Neuron (in vitro differentiated cells): ENCODE data around the gene AKIRIN2.
"Not testable (repeated sequence)": the region's sequence is repeated elsewhere in the genome, so short reads cannot be mapped to it uniquely, and the experiment has no call there.

Experiments used
- H2AFZ ChIP-seq: one replicate; pipeline ENCODE4 v1.6.1; 2013; ENCODE audit warnings: low read depth, mild to moderate bottlenecking, inconsistent platforms, low read length, moderate library complexity
- H3K27me3 ChIP-seq: one replicate; pipeline ENCODE4 v1.6.1; 2013; ENCODE audit warnings: low read length; ENCODE audit not compliant: insufficient read depth
- H3K36me3 ChIP-seq: one replicate; pipeline ENCODE4 v1.6.1; 2013; ENCODE audit warnings: low read length; ENCODE audit not compliant: insufficient read depth
- H3K4me1 ChIP-seq: one replicate; pipeline ENCODE4 v1.6.1; 2013; ENCODE audit warnings: low read length; ENCODE audit not compliant: insufficient read depth
- H3K4me3 ChIP-seq: 2 replicates; pipeline ENCODE4 v1.5.1; 2013; ENCODE audit warnings: mild to moderate bottlenecking, low read length, moderate library complexity
- H3K9me3 ChIP-seq: one replicate; pipeline ENCODE4 v1.6.1; 2013; ENCODE audit warnings: low read length

AKIRIN2 gene

DNA sequence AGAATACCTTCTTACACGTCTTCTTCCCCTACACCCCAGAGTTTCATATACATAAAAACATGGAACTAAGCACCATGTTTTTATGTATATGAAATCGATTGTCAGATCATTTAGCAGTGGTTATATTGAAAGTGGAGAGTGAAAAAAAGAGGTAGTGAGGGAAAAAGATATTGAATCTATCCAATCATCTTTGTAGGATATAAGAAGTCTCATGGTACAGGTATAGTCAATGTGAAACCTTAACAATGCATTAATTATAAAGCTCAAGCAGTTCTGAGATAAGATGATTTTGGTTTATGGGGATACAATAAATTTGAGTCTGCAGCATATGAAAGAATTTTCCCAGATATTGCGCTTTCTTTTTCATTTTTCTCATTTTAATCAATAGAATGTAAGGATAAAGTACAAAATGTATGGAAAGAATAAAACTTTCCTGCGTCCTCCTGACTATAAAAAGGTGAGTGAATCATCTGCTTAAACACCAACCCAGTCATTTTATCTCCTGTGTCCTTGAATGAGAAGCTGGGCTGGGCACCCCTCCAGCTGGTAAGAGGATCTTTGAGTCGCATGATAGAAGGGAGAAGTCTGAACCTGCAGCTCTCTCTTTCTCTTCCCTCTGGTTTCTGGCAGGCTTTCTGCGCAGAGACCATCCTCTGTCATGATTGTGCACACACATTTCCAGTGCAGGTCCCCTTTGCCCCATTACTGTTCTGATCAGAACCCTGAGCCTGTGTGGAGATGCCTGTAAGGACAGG, 28.1 kb upstream of the AKIRIN2 start:
- H3K4me1 ChIP-seq = no peaks in the 10 kb centered on the region
- H3K9me3 ChIP-seq = no peaks in the 10 kb centered on the region
- no peaks in the 10 kb centered on the region for H3K36me3 ChIP-seq
- H3K27me3 ChIP-seq = no peaks in the 10 kb centered on the region
- no peak overlapping the region for H2AFZ ChIP-seq
- H3K4me3 ChIP-seq = no peak overlapping the region

- Histone ChIP-seq H3K9me3 (no peaks in the 10 kb centered on the region), H3K27me3 (no peaks in the 10 kb centered on the region), H3K36me3 (no peaks in the 10 kb centered on the region), H3K4me3 (no peak overlapping the region), H3K4me1 (peaks cover 3% of the 10 kb centered on the region), H2AFZ (no peak overlapping the region)
Observed at GRCh38 chr6:87728706-87729105, 26.7 kb upstream of the AKIRIN2 start.

DNA sequence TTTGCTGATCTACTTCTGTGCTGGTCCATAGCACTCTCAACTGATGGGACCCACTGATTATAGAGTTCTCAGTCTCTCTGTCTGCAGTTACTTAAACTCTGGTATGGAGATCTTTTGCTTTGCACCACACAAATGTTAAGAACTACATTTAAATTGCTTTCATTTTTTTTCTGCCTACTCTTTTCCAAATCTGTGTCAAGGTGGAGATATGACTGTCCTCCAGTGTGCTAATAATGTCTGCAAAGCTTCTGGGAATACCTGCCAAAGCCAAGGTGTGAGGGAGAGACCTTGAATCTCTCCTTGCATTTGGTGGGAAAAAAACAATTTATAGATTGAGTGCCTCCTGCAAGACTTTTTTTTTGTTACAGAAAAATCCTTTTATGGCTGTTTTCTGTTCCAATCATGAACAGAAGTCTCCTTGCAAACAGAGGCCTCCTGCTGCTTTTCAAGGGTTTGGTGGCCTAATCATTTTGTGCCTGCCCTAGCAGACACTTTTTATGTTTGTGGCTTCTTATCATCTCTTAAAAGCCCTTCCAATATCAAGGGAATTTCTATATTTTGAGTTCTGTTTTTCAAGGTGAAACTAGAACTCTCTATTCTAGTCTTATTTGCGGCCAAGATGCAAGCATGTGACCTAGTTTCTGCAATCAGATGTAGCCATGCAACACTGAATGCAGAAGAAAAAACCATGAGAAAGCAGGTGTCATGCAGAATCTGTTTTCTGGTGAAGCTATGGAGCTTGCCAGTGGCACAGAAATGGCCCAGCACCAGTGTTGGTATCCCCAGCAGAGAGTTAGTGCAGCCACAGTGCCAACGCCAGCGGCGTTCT, 23.2 kb upstream of the AKIRIN2 start:
- Histone ChIP-seq H3K36me3 (no peaks in the 10 kb centered on the region), H3K4me3 (no peak overlapping the region), H3K9me3 (no peaks in the 10 kb centered on the region), H2AFZ (no peak overlapping the region), H3K27me3 (no peaks in the 10 kb centered on the region), H3K4me1 (peaks cover 17% of the 10 kb centered on the region)

DNA sequence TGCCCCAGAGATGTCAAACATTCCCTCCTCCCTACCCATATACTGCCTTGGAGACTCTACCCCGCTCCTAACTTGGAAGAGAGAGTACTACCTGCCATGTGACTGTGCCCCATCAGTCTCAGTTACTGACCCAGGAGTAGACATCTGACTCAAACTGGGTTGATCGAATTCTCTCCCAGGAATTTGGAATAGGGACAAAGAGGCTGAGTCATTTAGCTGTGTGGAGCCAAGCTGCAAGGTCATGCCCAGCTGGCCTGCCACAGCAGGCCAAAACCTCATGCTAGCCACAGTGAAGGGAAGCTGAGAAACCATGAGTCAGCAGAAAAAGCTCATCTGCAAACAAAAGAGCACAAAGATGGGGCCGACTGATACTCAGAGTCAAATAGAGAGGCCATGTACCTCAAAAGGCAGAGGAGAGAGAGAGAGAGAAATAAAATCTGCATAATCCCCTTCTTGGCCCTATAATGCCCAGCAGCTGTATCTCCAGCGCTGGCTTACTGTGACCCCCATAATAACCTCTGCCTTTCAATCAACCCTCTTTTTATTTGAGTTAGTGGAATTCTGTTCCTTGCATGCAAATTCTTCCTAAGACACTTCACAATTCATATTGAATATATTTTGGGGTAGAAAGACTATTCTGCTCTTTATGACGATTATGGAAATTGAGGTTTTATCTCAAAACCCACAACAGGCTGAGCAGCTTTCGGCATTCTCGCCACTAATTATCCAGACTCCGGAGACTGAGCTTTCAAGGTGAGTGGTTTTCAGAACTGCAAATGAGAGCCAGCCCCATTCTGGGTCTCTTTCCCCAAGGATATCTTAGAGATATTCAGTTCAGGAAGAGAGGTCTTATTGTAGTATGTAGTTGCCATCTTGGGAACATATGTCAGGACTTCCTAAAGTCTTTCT, 21.4 kb upstream of the AKIRIN2 start:
- Histone ChIP-seq H3K9me3 (no peaks in the 10 kb centered on the region), H3K27me3 (no peaks in the 10 kb centered on the region), H3K36me3 (no peaks in the 10 kb centered on the region), H2AFZ (peak overlapping the region; percentile 49), H3K4me1 (peaks cover 17% of the 10 kb centered on the region), H3K4me3 (no peak overlapping the region)

DNA sequence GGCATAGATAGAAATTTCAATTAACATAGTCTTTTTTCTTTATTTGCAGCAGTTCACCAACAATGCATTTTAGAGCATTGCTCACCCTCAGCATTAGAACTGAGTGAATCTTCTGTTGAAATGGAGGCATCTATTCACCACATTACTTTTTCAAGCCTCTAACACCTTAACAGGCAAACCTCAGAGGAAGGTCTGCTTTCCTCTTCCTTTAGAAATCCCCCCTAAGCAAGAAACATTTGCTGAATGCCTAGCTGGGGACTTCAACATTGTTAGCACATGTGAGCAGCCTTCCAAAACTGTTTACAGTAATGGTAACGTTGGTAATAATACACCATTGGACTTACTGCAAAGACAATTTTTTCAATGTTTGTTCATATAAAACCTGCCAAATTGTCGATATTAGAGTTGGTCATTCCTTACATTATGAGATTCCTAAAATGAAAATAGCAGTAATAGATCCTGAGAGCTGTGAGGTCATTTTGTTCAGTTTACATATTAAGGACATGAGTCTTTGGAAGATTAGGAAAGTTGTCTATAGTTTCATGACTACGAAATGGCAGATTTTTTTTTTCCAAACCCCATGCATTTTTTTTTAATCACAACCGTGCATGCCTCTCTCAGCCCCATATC, 20.6 kb upstream of the AKIRIN2 start:
- Histone ChIP-seq H3K4me1 (peaks cover 17% of the 10 kb centered on the region), H3K9me3 (no peaks in the 10 kb centered on the region), H3K36me3 (no peaks in the 10 kb centered on the region), H3K27me3 (no peaks in the 10 kb centered on the region), H3K4me3 (no peak overlapping the region), H2AFZ (peak overlapping the region; percentile 49)

- no peaks in the 10 kb centered on the region for H3K36me3 ChIP-seq
- H3K4me3 ChIP-seq = no peak overlapping the region
- H3K27me3 ChIP-seq = no peaks in the 10 kb centered on the region
- H2AFZ ChIP-seq = no peak overlapping the region
- no peaks in the 10 kb centered on the region for H3K9me3 ChIP-seq
- H3K4me1 ChIP-seq = peaks cover 17% of the 10 kb centered on the region
Observed at GRCh38 chr6:87721311-87721710, 19.3 kb upstream of the AKIRIN2 start.

DNA sequence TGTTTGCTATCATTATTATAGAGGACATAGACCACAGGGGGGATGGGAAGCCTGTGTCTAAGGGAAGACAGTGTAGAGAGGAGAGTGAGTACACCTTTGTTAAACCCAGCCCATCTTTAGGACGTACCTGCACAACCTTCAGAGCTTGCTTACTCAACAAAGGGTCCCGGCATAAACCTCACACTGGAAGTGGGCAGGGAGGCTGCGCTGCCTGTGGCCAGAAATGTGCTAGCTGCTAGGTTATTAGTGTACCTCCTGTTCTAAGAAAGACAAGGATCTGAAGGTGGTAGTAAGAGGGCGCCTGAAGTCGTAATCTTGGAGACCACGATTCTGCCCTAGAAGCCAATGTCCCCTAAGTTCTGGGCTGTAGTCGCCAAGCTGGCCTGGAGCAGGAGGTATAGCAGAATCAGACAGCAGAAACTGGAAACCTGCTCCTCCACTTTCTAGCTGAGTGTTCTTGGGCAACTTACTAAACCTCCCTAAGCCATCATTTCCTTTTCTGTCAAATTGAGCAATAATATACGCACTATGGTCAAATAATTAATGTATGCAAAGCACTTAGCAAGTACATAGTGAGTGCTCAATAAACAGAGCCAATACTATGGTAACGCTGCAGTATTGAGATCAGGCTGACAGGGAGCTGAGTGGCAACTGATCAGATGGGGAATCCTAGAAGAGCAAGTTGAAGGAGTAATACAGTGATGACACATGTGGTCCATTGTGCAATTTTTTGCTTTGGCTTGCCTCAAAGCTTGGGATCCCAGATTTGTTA, 16.8 kb upstream of the AKIRIN2 start:
- Histone ChIP-seq H3K27me3 (no peaks in the 10 kb centered on the region), H2AFZ (no peak overlapping the region), H3K9me3 (no peaks in the 10 kb centered on the region), H3K4me3 (no peak overlapping the region), H3K4me1 (peaks cover 16% of the 10 kb centered on the region), H3K36me3 (no peaks in the 10 kb centered on the region)

GRCh38 chr6:87716928-87717614, 15.0 kb upstream of the AKIRIN2 start:
- Histone ChIP-seq H3K9me3 (no peaks in the 10 kb centered on the region), H3K27me3 (no peaks in the 10 kb centered on the region), H3K4me3 (no peak overlapping the region), H2AFZ (no peak overlapping the region), H3K4me1 (no peaks in the 10 kb centered on the region), H3K36me3 (no peaks in the 10 kb centered on the region)

DNA sequence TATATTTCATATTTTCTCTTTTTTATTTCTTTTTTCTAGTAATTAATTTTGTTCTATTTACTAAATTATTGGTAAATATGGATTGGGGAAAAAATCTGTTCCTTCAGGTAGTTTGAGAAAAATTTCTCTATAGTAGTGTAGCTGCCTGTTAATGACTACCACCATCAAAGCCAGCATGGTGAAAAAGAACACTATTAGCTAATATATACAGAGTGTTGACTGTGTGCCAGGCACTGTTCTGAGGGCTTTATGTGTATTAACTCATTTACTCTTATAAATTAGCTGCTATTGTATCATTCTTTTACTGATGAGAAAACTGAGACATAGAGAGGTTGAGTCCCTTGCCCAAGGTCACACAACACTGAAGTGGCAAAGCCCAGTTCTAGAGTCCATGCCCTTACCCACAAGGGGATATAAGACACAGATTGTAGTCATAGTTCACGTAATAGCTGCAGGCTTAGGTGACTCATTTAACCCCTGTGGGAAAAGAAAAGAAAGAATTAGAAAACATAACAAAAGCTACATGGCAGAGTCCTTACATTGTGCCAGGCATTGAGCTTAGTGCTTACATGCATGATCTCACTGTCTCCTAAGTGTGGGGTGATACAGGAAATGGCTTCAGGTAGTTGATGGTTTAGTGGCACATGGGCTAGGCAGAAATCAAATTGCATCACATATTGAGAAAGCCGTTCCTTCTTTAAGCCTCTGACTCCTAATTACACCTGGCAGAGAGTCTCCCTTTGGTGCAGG, 12.2 kb upstream of the AKIRIN2 start:
- H2AFZ ChIP-seq = no peak overlapping the region
- H3K9me3 ChIP-seq = no peaks in the 10 kb centered on the region
- no peaks in the 10 kb centered on the region for H3K36me3 ChIP-seq
- no peaks in the 10 kb centered on the region for H3K4me1 ChIP-seq
- no peak overlapping the region for H3K4me3 ChIP-seq
- no peaks in the 10 kb centered on the region for H3K27me3 ChIP-seq

DNA sequence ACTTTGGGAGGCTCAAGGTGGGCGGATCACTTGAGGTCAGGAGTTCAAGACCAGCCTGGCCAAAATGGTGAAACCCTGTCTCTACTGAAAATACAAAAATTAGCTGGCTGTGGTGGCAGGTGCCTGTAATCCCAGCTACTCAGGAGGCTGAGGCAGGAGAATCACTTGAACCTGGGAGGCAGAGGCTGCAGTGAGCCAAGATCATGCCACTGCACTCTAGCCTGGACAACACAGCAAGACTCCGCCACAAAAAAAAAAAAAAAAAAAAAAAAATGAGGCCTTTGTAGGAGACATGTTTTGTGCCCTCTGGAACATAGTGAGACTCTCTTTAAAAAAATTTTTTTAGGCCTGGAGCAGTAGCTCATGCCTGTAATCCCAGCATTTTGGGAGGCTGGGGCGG, 10.7 kb upstream of the AKIRIN2 start:
- not testable (repeated sequence) for H3K9me3 ChIP-seq, H3K4me1 ChIP-seq, H3K36me3 ChIP-seq, H3K27me3 ChIP-seq, H3K4me3 ChIP-seq, H2AFZ ChIP-seq

DNA sequence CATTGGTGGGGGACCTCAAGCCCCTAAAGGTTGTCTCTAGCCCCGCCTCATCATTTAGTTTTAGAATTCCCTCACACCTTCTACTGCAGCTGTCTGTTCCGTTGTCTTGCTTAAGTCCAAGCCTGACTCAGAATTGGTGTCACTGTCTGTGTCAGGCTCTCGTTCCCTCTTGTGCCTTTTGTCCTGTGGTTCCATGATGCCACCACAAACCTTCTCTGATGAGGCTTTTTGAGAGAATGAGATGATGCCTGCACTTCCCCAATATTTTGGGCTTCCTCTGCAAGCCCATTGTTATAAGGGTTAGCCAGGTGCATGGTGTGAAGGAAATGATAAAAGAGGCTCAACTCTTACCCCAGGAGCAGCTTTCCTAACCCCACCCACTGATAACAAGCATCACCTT, 8.1 kb upstream of the AKIRIN2 start:
- Histone ChIP-seq H3K4me3 (no peak overlapping the region), H3K36me3 (no peaks in the 10 kb centered on the region), H3K4me1 (no peaks in the 10 kb centered on the region), H2AFZ (no peak overlapping the region), H3K9me3 (no peaks in the 10 kb centered on the region), H3K27me3 (no peaks in the 10 kb centered on the region)
